Endothelial cell of umbilical vein (primary cell): ENCODE results near the gene YTHDC2. TPM values are rescaled to one million over a fixed set of nuclear protein-coding genes. Genes with fewer than 3 reads are reported as not detected.

Source experiments
- BruUV-seq: library from RNA; stranded (reverse); fragments of 400-500 nt; replicated peaks from 2 replicates; lab custom pipeline; 2021; lab: Mats Ljungman, UMichigan
- CTCF ChIA-PET: fragments of 300-600, 350-600 bp; sonication (Branson Sonifier 250); formaldehyde crosslinking; loops from one replicate; lab custom pipeline; 2021; ENCODE audit warnings: antibody characterized with exemption, inconsistent platforms; lab: Charles Lee
- POLR2A ChIA-PET: fragments of 300-600, 350-600 bp; sonication (Branson Sonifier 250); formaldehyde crosslinking; loops from one replicate; lab custom pipeline; 2021; ENCODE audit warnings: antibody characterized with exemption, inconsistent platforms; lab: Charles Lee
- DNase-seq: peaks from one replicate; pipeline ENCODE4 v3.0.0-alpha.2; 2011; ENCODE audit warnings: low read depth, low spot score
- FAIRE-seq: peaks from 2 replicates; lab custom pipeline; 2011; peaks lifted over from hg19 to GRCh38; lab: Jason Lieb, UNC
- H2AFZ ChIP-seq: 2 replicates; pipeline ENCODE4 v1.6.0; 2012; ENCODE audit warnings: low read depth, low read length, control low read depth, inconsistent platforms
- H3K27ac ChIP-seq: 2 replicates; pipeline ENCODE4 v1.5.1; 2011; ENCODE audit warnings: low read depth, mild to moderate bottlenecking, control low read depth, low read length, moderate library complexity; ENCODE audit not compliant: insufficient read depth
- H3K27me3 ChIP-seq, 2 experiments: 2 replicates each; pipeline versions ENCODE4 v1.6.0 to v1.6.1; 2011; ENCODE audit warnings: low read length in 2 of 2, mixed read lengths in 1 of 2; ENCODE audit not compliant: control insufficient read depth in 2 of 2, insufficient read depth in 2 of 2
- H3K36me3 ChIP-seq, 2 experiments: 2 replicates in 1 of 2; 3 replicates in 1 of 2; pipeline ENCODE4 v1.5.1; 2011; ENCODE audit warnings: low read length in 2 of 2, mild to moderate bottlenecking in 1 of 2, moderate library complexity in 1 of 2; ENCODE audit not compliant: control insufficient read depth in 2 of 2, insufficient read depth in 2 of 2; ENCODE audit errors: extremely low read depth in 1 of 2
- H3K4me1 ChIP-seq: 3 replicates; pipeline ENCODE4 v1.5.1; 2011; ENCODE audit warnings: mild to moderate bottlenecking, low read length; ENCODE audit not compliant: control insufficient read depth, insufficient read depth; ENCODE audit errors: extremely low read depth
- H3K4me2 ChIP-seq: 2 replicates; pipeline ENCODE4 v1.6.1; 2011; ENCODE audit warnings: low read length, control low read depth, mixed read lengths; ENCODE audit not compliant: insufficient read depth
- H3K4me3 ChIP-seq, 3 experiments: fragments of 200-600 bp in 1 of 3; sonication (generic), shearing (Covaris generic) in 1 of 3; replicated peaks in 1 of 3; 2 replicates each; pipeline ENCODE4 v1.5.1; 2011 to 2016; ENCODE audit warnings: control low read depth in 3 of 3, low read length in 3 of 3, mild to moderate bottlenecking in 2 of 3, inconsistent platforms in 1 of 3, low read depth in 1 of 3, moderate library complexity in 1 of 3; ENCODE audit not compliant: insufficient read depth in 1 of 3
- H3K79me2 ChIP-seq: 2 replicates; pipeline ENCODE4 v1.6.0; 2012; ENCODE audit warnings: low read length, inconsistent platforms; ENCODE audit not compliant: control insufficient read depth, insufficient read depth
- H3K9ac ChIP-seq: replicated peaks from 2 replicates; pipeline ENCODE3; 2011; ENCODE audit warnings: low read length, control low read depth; ENCODE audit not compliant: insufficient read depth; ENCODE audit errors: extremely low read depth
- H3K9me1 ChIP-seq: replicated peaks from 3 replicates; pipeline ENCODE4 v1.6.0; 2011; ENCODE audit warnings: mild to moderate bottlenecking, low read length; ENCODE audit not compliant: control insufficient read depth, insufficient read depth; ENCODE audit errors: extremely low read depth
- H3K9me3 ChIP-seq: replicated peaks from 2 replicates; pipeline ENCODE4 v1.5.1; 2012; ENCODE audit warnings: low read length, inconsistent platforms; ENCODE audit not compliant: control insufficient read depth, insufficient read depth
- H4K20me1 ChIP-seq: replicated peaks from 2 replicates; pipeline ENCODE3; 2011; ENCODE audit warnings: mild to moderate bottlenecking, low read length; ENCODE audit not compliant: control insufficient read depth, insufficient read depth; ENCODE audit errors: extremely low read depth
- EZH2 ChIP-seq: IDR thresholded peaks from 2 replicates; pipeline ENCODE4 v1.6.1; 2012; ENCODE audit warnings: borderline replicate concordance, low read depth, mild to moderate bottlenecking, moderate library complexity, low read length, inconsistent platforms; ENCODE audit not compliant: severe bottlenecking
- FOS ChIP-seq: IDR thresholded peaks from 2 replicates; pipeline ENCODE4 v1.6.1; 2011; ENCODE audit warnings: mild to moderate bottlenecking, low read length, moderate library complexity, borderline replicate concordance; ENCODE audit not compliant: insufficient read depth
- GATA2 ChIP-seq: IDR thresholded peaks from 2 replicates; pipeline ENCODE4 v1.7.0; 2011; ENCODE audit warnings: low read depth, mild to moderate bottlenecking, moderate library complexity, mixed read lengths, low read length; ENCODE audit not compliant: insufficient read length, insufficient read depth
- JUN ChIP-seq: IDR thresholded peaks from 2 replicates; pipeline ENCODE4 v1.6.1; 2011; ENCODE audit warnings: borderline replicate concordance, low read depth; ENCODE audit not compliant: insufficient read length, insufficient read depth
- MAX ChIP-seq: IDR thresholded peaks from 2 replicates; pipeline ENCODE4 v1.6.1; 2011; ENCODE audit not compliant: insufficient read depth, insufficient read length
- MYC ChIP-seq: IDR thresholded peaks from one replicate; pipeline ENCODE4 v1.6.1; 2011; ENCODE audit warnings: mild to moderate bottlenecking, low read depth, low read length
- POLR2A ChIP-seq: IDR thresholded peaks from 2 replicates; pipeline ENCODE4 v1.6.1; 2012; ENCODE audit warnings: low read depth, mild to moderate bottlenecking, control low read depth, low read length
- POLR2AphosphoS5 ChIP-seq: IDR thresholded peaks from 2 replicates; pipeline ENCODE4 v1.6.1; 2012; ENCODE audit warnings: low read depth, mild to moderate bottlenecking, control low read depth, low read length, moderate library complexity; ENCODE audit not compliant: insufficient read depth
- dilution Hi-C: fragments of 300-500 bp; cut with MboI; formaldehyde crosslinking; loops from one replicate; pipeline ENCODE4 v1.15.0; 2019; ENCODE audit warnings: low sequenced_read_pairs; ENCODE audit not compliant: extremely low pct_ligation_motif_present
- intact Hi-C: fragments of 100-400 bp; cut with micrococcal nuclease; formaldehyde crosslinking; loops from one replicate; pipeline ENCODE4 v1.10.0; 2022
- polyA plus RNA-seq, 4 experiments: library from polyadenylated mRNA; depleted of rRNA in 3 of 4; stranded (reverse) in 3 of 4; unstranded in 1 of 4; fragments of >200 nt; gene quantifications; 2 replicates each; pipeline versions ENCODE4 v1.2.1 to v1.2.3, GENCODE V29; 2011 to 2012; ENCODE audit warnings: missing spikeins in 1 of 4
- total RNA-seq: library from RNA; stranded (reverse); gene quantifications from 2 replicates; pipeline ENCODE4 v1.2.3, GENCODE V29; 2021
- TF ChIP-seq, protein P1 (sequence below), 2 donors: IDR thresholded peaks; 1 replicate in 1 of 2; 2 replicates in 1 of 2; pipeline ENCODE4 v1.5.1; 2011; ENCODE audit warnings: low read length in 2 of 2, mild to moderate bottlenecking in 2 of 2, moderate library complexity in 2 of 2, control low read depth in 1 of 2, inconsistent platforms in 1 of 2, low read depth in 1 of 2; ENCODE audit not compliant: insufficient read depth in 1 of 2; ENCODE audit errors: extremely low read depth in 1 of 2

YTHDC2 gene
- total and polyA plus RNA-seq, 2 donors (not counting 3 experiments of a cell fraction or from before 2014, with no cell fraction given) = 7.6 to 40.7 TPM

DNA sequence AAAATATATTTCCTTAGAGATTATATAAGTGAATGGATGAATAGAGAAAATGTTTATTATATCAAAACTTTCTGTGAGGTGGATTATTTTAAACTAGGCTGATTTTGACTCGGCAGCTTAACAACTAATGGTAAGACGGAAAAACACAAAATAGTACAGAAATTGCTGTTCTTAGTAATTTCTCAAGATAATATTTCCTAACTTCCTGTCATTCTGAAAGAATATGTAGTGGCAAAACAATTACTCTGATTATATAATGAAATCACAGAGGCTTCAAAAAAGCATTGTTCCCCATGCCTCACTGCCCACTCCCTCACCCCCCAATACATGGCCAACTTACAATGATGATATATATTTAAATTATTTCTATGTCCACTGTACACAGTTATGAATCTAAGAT, 85.4 kb downstream of the YTHDC2 start:
- FAIRE-seq (no peak), DNase-seq (no peak)
- BruUV-seq = no TSS peak
- intact Hi-C loops = no loop called here
- Histone ChIP-seq H3K9me1 (no peaks in the 10 kb centered on the region), H4K20me1 (no peaks in the 10 kb centered on the region), H3K36me3 (peaks cover 0 to 2% of the 10 kb centered on the region in 2 experiments), H3K4me1 (no peaks in the 10 kb centered on the region), H3K4me2 (no peak overlapping the region), H3K27me3 (no peaks in the 10 kb centered on the region), H3K4me3 (no peak overlapping the region), H3K79me2 (no peaks in the 10 kb centered on the region), H2AFZ (no peak overlapping the region), H3K9me3 (no peaks in the 10 kb centered on the region), H3K9ac (no peak overlapping the region), H3K27ac (no peak overlapping the region)
- TF ChIP-seq, protein P1, sequence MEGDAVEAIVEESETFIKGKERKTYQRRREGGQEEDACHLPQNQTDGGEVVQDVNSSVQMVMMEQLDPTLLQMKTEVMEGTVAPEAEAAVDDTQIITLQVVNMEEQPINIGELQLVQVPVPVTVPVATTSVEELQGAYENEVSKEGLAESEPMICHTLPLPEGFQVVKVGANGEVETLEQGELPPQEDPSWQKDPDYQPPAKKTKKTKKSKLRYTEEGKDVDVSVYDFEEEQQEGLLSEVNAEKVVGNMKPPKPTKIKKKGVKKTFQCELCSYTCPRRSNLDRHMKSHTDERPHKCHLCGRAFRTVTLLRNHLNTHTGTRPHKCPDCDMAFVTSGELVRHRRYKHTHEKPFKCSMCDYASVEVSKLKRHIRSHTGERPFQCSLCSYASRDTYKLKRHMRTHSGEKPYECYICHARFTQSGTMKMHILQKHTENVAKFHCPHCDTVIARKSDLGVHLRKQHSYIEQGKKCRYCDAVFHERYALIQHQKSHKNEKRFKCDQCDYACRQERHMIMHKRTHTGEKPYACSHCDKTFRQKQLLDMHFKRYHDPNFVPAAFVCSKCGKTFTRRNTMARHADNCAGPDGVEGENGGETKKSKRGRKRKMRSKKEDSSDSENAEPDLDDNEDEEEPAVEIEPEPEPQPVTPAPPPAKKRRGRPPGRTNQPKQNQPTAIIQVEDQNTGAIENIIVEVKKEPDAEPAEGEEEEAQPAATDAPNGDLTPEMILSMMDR (IDR thresholded peaks at IDR 0.05; ENCODE audit: extremely low read depth in 1 of 2, insufficient read depth in 1 of 2, low read depth in 1 of 2, low read length in 2 of 2) = no peak
- TF ChIP-seq FOS (no peak), POLR2A (no peak), MYC (no peak), EZH2 (no peak), JUN (no peak), POLR2AphosphoS5 (no peak), MAX (no peak), GATA2 (no peak)
- dilution Hi-C loops = no loop called here
- CTCF ChIA-PET = interaction anchor here (0.7 to 1.6 kb wide), 3 partner anchors 13 to 603 kb away, joined by 3 to 6 read pairs (median 5); no protein-coding TSS in a partner anchor
- POLR2A ChIA-PET = no interaction called here
